Stimulated activated CD8-positive, alpha-beta memory T cell treated with anti-CD3 and anti-CD28 coated beads, Interleukin-15, amount 100 ng/mL, for 24 hours (primary cell): ENCODE results near the gene CHSY1.

Experiments
- DNase-seq: peaks from one replicate; pipeline ENCODE4 v3.0.0-alpha.2; 2020; ENCODE audit warnings: low read depth

The CHSY1 gene

GRCh38 chr15:101171954-101172353 is 79.9 kb downstream of the CHSY1 start:
- DNase-seq = no peak

- DNase-seq = no peak
Observed at GRCh38 chr15:101170568-101171350, 81.1 kb downstream of the CHSY1 start.

GRCh38 chr15:101169495-101170071 is 82.3 kb downstream of the CHSY1 start:
- DNase-seq = no peak

- DNase-seq = no peak
Observed at GRCh38 chr15:101168898-101169494, 82.9 kb downstream of the CHSY1 start.

GRCh38 chr15:101168463-101168824 is 83.4 kb downstream of the CHSY1 start:
- no peak for DNase-seq

DNA sequence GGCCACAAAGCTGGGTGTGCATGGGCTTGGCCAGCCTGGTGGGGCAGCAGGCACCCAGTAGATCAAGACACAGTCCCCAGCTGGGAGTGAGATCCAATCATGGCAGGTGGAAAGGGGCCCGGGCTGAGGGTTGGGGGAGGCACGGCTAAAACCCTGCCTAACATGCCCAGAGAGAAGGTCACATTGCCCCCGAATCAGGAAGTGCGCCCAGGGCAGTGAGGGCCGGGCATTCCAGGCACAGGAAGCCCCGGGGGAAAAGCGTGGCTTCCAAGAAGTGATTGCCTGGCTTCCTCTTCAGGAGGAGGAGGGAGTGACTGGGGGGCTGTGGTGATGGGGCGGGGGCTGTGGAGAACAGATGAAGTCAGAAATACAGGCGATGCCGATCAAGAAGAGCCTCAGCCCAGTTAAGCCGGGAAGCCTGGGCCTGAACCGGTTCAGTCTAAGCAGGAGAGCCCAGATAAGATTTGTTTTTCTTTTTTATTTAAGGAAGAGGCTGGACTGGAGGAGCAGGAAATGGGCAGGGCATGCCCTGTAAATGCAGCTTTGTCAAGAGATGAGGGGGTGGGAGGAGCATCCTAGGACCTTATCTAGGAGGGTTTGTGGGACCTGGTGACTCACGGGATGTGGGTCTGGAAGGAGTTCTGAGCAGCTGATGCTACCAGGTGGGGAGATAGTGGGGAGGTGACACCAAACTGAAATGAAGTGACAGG is 83.9 kb downstream of the CHSY1 start:
- no peak for DNase-seq

GRCh38 chr15:101167411-101167752 is 84.5 kb downstream of the CHSY1 start:
- DNase-seq = no peak

DNA sequence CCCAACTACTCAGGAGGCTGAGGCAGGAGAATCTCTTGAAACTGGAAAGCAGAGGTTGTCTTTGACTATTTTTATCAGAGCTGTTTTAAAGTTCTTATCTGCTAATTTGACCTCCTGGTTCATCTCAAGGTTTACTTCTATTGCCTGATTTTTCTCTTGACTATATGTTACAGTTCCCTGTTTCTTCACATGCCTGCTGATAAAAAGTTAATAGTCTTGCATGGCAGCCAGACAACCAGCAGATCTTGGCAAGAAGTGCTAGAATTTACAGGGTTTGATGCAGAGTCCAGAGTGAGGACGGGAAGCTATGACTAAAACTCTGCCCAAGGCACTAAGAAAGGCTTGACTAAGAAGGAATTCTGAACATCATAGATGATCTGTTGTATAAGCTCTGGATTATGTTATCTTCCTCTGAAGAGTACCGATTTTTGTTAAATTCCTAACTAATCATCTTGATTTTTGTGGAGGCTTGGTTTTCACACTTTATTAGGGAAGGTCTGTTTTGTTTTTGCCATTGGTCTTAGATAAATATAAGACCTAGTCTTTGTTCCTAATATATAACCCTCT is 85.9 kb downstream of the CHSY1 start:
- DNase-seq = no peak

DNA sequence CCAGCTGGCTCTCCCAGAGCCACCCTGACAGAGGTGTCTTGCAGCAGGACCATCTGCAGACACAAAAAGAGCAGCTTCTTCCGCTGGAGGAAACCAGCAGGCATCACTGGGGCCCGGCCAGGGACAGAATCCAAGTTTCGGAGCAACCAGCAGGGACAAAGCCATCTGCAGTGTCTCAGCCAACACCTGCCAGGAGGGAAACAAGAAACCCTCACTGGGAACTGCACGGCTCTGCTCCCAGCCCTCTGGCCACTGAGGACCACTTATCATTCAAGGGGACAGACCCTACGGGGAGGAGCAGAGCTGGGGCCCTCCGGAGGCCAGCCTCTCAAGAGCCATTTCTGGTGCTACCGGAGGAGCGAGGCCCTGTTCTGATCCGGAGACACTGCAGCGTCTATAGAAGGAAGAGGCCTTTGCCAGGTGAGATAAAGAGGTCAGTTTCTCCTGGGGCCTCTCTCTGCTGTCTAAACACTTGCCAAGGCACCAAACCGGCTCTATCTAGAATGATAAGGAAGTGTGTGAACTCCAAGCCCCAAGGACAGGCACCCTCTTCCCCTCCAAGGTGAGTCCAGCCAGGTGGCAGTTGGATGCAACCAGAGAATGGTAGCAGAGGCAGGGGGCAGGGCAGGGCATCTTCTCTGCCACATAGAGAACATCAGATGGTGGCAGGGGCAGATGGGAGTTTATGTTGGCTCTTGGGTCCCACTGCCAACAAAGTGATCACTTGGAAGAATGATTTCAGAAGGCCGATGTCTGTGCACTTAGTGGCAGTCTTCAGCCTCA is 89.0 kb downstream of the CHSY1 start:
- no peak for DNase-seq

- no peak for DNase-seq
Observed at GRCh38 chr15:101161656-101162055, 90.2 kb downstream of the CHSY1 start.

DNA sequence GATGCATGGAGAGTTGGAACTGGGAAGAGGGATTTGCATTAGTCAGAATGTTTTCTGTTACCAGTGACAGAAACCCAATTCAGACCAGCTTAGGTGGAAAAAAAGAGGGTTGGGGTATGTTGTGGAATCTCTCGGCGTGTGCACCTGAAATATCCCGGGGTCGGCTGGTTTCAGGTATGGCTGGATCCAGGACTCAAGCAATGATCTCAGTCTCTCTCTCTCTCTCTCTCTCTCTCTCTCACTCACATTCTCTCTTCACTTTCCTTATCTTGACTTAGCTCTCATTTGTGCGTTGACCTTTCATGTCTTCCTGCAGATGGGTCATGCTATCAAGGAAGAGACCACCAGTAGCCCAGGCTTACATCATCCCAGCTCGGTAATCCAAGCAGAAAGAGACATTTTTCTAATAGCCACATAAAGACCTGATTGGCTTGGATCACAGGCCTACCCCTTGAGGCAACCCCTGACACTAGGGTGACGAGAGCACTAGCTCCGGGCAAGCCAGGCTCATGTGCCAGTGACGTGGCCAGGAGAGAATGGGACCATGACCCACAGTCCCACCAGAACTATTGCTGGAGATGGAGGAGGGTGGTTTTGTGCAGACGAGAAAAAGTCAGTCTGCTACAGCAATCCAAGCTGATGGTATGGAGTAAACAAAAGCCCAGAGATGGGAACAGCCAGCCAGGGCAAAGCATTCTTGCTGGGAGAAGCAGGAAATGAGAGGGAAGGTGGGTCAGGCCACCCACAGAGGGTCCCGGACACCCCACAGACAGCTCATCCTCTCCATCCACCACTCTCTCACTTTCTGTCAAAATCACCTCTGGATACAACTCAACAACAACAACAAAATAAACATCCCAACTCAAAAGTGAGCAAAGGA is 91.7 kb downstream of the CHSY1 start:
- DNase-seq = no peak

DNA sequence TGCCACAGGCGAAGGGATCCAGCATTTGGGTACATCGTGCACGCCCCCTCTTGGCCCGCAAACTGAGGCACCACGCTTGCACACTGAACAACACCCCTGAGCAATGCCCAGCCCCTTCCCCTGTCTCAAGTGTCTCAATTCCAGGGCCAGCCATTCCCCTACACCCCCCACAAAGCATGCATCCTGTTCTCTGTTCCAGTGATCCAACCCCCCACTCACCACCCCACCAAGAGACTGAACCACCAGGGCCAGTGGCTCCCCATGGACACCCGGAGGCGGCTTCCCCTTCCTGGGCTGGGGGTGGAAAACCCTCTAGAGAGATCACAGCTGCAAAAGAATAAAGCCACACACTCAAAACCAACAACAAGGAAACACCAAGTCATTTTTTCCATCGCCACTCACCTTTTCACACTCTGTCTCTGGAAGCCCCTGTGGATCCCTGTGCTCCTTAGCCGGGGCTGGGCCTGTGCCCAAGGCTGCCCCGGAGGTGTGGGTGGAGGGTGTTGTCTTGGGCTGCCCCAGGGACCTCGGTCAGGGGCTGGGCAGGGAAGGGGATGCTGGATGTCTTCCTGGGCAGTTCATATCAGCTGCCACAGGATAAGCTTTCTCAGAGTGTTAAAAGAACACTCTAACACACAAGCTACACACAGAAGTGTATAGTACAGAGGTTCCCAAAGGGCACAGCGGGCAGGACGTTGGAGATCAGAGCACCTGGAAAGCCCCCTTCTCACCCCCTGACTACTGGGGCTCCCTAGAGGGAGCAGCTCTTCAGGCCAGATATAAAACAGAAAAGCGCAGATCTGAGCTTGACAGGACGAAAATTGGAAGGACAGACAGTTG is 92.5 kb downstream of the CHSY1 start:
- no peak for DNase-seq

- DNase-seq = no peak
Observed at GRCh38 chr15:101158166-101159095, 93.4 kb downstream of the CHSY1 start.

DNA sequence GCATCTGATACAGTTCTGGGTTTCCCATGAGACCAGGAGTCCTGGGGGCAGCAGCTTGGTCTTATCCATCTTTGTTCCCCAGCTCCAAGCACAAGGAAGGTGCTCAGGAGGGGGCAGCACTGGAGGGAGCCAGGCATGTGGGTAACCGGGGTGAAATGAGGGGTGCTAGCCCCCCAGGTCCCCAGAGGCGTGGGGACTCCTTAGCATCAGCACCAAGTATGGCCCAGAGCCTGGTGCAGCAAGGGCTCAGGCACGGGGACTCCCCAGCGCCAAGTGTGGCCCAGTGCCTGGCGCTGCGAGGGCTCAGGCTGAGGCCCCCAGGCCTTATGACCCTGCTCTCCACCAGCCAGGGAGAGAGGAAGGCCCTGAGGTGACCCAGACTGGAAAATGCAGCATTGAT is 94.1 kb downstream of the CHSY1 start:
- DNase-seq = no peak

GRCh38 chr15:101156509-101157159 is 95.2 kb downstream of the CHSY1 start:
- no peak for DNase-seq

GRCh38 chr15:101156061-101156460 is 95.8 kb downstream of the CHSY1 start:
- no peak for DNase-seq

- no peak for DNase-seq
Observed at GRCh38 chr15:101153801-101154656, 97.8 kb downstream of the CHSY1 start.
